Neural cell (in vitro differentiated cells): ENCODE data around the gene SETD6. TPM values are rescaled to one million over a fixed set of nuclear protein-coding genes. Genes with fewer than 3 reads are reported as not detected.

Experiments
- H2AFZ ChIP-seq: fragments of 200-600, 300-800 bp; sonication (generic), shearing (Covaris generic); 2 replicates; pipeline ENCODE4 v1.6.0; 2014; ENCODE audit warnings: low read depth, mild to moderate bottlenecking, antibody characterized with exemption, low read length, moderate library complexity
- H3F3A ChIP-seq: fragments of 200-600 bp; shearing (Covaris generic); 2 replicates; pipeline ENCODE4 v1.6.1; 2016; ENCODE audit warnings: mild to moderate bottlenecking, moderate library complexity, mixed read lengths, antibody characterized with exemption, low read length; ENCODE audit not compliant: insufficient read depth, poor library complexity, severe bottlenecking
- H3K27ac ChIP-seq: fragments of 200-600, 300-800 bp; sonication (generic), shearing (Covaris generic); 2 replicates; pipeline ENCODE4 v1.5.1; 2014; ENCODE audit warnings: mild to moderate bottlenecking, low read length, moderate library complexity
- H3K27me3 ChIP-seq: fragments of 300-800, 200-600 bp; sonication (generic), shearing (Covaris generic); 2 replicates; pipeline ENCODE4 v1.6.0; 2014; ENCODE audit warnings: mild to moderate bottlenecking, low read depth, low read length, moderate library complexity; ENCODE audit not compliant: insufficient read depth
- H3K36me3 ChIP-seq: fragments of 300-800, 200-600 bp; sonication (generic), shearing (Covaris generic); 2 replicates; pipeline ENCODE4 v1.5.1; 2014; ENCODE audit warnings: mild to moderate bottlenecking, antibody characterized with exemption, low read length, moderate library complexity; ENCODE audit not compliant: insufficient read depth
- H3K4me2 ChIP-seq: fragments of 300-800, 200-600 bp; sonication (generic), shearing (Covaris generic); 2 replicates; pipeline ENCODE4 v1.6.0; 2014; ENCODE audit warnings: mild to moderate bottlenecking, low read length
- H3K4me3 ChIP-seq: fragments of 300-800, 200-600 bp; sonication (generic), shearing (Covaris generic); 2 replicates; pipeline ENCODE4 v1.5.1; 2014; ENCODE audit warnings: mild to moderate bottlenecking, low read length, moderate library complexity
- H3K79me2 ChIP-seq: fragments of 200-600 bp; shearing (Covaris generic); replicated peaks from 2 replicates; pipeline ENCODE4 v1.6.0; 2014; ENCODE audit warnings: mild to moderate bottlenecking, low read length, moderate library complexity; ENCODE audit not compliant: insufficient read depth
- H3K9ac ChIP-seq: fragments of 300-800, 200-600 bp; sonication (generic), shearing (Covaris generic); 2 replicates; pipeline ENCODE4 v1.6.1; 2016; ENCODE audit warnings: mild to moderate bottlenecking, low read length, mixed read lengths
- H3K9me2 ChIP-seq: fragments of 200-600 bp; shearing (Covaris generic); 2 replicates; pipeline ENCODE4 v1.6.1; 2016; ENCODE audit warnings: mild to moderate bottlenecking, low read length, mixed read lengths; ENCODE audit not compliant: insufficient read depth
- H3K9me3 ChIP-seq: fragments of 200-600, 300-800 bp; sonication (generic), shearing (Covaris generic); 2 replicates; pipeline ENCODE4 v1.6.1; 2016; ENCODE audit warnings: mild to moderate bottlenecking, mixed run types, low read length, moderate library complexity, mixed read lengths
- H4K20me1 ChIP-seq: fragments of 200-600 bp; shearing (Covaris generic); 2 replicates; pipeline ENCODE4 v1.6.1; 2016; ENCODE audit warnings: mild to moderate bottlenecking, mixed run types; ENCODE audit not compliant: insufficient read depth
- CTCF ChIP-seq: fragments of 450-650 bp; IDR thresholded peaks from 2 replicates; pipeline ENCODE4 v1.5.1; 2014; ENCODE audit warnings: antibody characterized with exemption, mild to moderate bottlenecking, moderate library complexity; ENCODE audit not compliant: poor library complexity, severe bottlenecking
- EP300 ChIP-seq: fragments of 450-650 bp; conservative IDR thresholded peaks from 2 replicates; pipeline ENCODE4 v1.6.1; 2014; ENCODE audit warnings: antibody characterized with exemption, mild to moderate bottlenecking, moderate library complexity; ENCODE audit not compliant: poor library complexity, severe bottlenecking
- EZH2 ChIP-seq: fragments of 200-600, 300-800 bp; shearing (Covaris generic), sonication (generic); IDR thresholded peaks from 2 replicates; pipeline ENCODE4 v1.6.1; 2014; ENCODE audit warnings: antibody characterized with exemption, low read length, borderline replicate concordance, mild to moderate bottlenecking; ENCODE audit not compliant: insufficient read depth, poor library complexity, severe bottlenecking
- MXI1 ChIP-seq: fragments of 450-650 bp; conservative IDR thresholded peaks from 2 replicates; pipeline ENCODE4 v1.6.1; 2014; ENCODE audit warnings: antibody characterized with exemption, mild to moderate bottlenecking; ENCODE audit not compliant: poor library complexity, severe bottlenecking
- POLR2AphosphoS5 ChIP-seq: IDR thresholded peaks from 2 replicates; pipeline ENCODE4 v1.6.1; 2012
- RAD21 ChIP-seq: fragments of 450-650 bp; conservative IDR thresholded peaks from 2 replicates; pipeline ENCODE4 v1.6.1; 2014; ENCODE audit warnings: antibody characterized with exemption, mild to moderate bottlenecking, moderate library complexity
- SMC3 ChIP-seq: fragments of 450-650 bp; conservative IDR thresholded peaks from 2 replicates; pipeline ENCODE4 v1.6.1; 2014; ENCODE audit warnings: antibody characterized with exemption, mild to moderate bottlenecking, moderate library complexity; ENCODE audit not compliant: poor library complexity
- TAF1 ChIP-seq: IDR thresholded peaks from 2 replicates; pipeline ENCODE4 v1.6.1; 2012; ENCODE audit warnings: low read depth
- polyA plus RNA-seq: library from polyadenylated mRNA; depleted of rRNA; stranded (reverse); fragments of >200 nt; gene quantifications from 2 replicates; pipeline ENCODE4 v1.2.3, GENCODE V29; 2014
- TF ChIP-seq, protein P1 (sequence below): IDR thresholded peaks from 2 replicates; pipeline ENCODE4 v1.6.1; 2012; ENCODE audit warnings: borderline replicate concordance

The SETD6 gene
- polyA plus RNA-seq, 1 donor from 2014 or later = 61.2 TPM

DNA sequence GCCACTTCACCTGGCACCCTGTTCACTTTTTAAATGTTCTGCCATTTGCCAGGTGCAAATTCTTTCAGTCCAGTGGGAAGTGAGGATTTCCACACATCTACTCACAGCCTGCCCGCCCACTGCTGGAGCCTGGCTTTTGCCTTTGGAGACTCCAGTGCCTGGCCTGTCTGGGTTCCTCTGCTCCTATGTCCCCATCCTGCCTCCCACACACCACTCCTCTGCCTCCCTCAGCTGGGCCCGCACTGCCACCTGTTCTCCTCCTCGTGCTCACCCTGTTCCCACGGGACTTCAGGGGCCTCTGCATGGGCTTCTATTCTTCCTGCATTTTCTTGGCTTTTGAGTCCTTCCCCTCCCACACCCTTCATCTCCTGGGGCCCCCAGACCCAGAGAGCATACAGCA lies 23.3 kb upstream of the SETD6 start:
- Histone ChIP-seq H4K20me1 (no peaks in the 10 kb centered on the region), H3K9ac (peak overlapping the region; percentile 1), H3K36me3 (no peaks in the 10 kb centered on the region), H3K9me3 (no peaks in the 10 kb centered on the region), H3K4me2 (no peak overlapping the region), H3K27me3 (no peaks in the 10 kb centered on the region), H3F3A (peaks cover 15% of the 10 kb centered on the region), H3K9me2 (no peaks in the 10 kb centered on the region), H2AFZ (no peak overlapping the region), H3K27ac (peak overlapping the region; percentile 100), H3K4me3 (no peak overlapping the region), H3K79me2 (no peaks in the 10 kb centered on the region)
- TF ChIP-seq, protein P1, sequence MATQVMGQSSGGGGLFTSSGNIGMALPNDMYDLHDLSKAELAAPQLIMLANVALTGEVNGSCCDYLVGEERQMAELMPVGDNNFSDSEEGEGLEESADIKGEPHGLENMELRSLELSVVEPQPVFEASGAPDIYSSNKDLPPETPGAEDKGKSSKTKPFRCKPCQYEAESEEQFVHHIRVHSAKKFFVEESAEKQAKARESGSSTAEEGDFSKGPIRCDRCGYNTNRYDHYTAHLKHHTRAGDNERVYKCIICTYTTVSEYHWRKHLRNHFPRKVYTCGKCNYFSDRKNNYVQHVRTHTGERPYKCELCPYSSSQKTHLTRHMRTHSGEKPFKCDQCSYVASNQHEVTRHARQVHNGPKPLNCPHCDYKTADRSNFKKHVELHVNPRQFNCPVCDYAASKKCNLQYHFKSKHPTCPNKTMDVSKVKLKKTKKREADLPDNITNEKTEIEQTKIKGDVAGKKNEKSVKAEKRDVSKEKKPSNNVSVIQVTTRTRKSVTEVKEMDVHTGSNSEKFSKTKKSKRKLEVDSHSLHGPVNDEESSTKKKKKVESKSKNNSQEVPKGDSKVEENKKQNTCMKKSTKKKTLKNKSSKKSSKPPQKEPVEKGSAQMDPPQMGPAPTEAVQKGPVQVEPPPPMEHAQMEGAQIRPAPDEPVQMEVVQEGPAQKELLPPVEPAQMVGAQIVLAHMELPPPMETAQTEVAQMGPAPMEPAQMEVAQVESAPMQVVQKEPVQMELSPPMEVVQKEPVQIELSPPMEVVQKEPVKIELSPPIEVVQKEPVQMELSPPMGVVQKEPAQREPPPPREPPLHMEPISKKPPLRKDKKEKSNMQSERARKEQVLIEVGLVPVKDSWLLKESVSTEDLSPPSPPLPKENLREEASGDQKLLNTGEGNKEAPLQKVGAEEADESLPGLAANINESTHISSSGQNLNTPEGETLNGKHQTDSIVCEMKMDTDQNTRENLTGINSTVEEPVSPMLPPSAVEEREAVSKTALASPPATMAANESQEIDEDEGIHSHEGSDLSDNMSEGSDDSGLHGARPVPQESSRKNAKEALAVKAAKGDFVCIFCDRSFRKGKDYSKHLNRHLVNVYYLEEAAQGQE = no peak
- TF ChIP-seq EP300 = no peak
- TF ChIP-seq TAF1 = no peak
- no peak for TF ChIP-seq MXI1
- no peak for TF ChIP-seq EZH2
- no peak for TF ChIP-seq SMC3
- no peak for TF ChIP-seq RAD21
- TF ChIP-seq CTCF = no peak
- no peak for TF ChIP-seq POLR2AphosphoS5

GRCh38 chr16:58492735-58493134 lies 22.6 kb upstream of the SETD6 start:
- H3K79me2 ChIP-seq = no peaks in the 10 kb centered on the region
- no peak overlapping the region for H3K4me3 ChIP-seq
- H3K9me2 ChIP-seq = no peaks in the 10 kb centered on the region
- H3K27ac ChIP-seq = peak overlapping the region; percentile 100
- TF ChIP-seq SMC3 (no peak), EP300 (no peak), RAD21 (no peak), EZH2 (no peak)
- H3K9ac ChIP-seq = peak overlapping the region; percentile 1
- no peaks in the 10 kb centered on the region for H3K9me3 ChIP-seq
- no peaks in the 10 kb centered on the region for H3K27me3 ChIP-seq
- H3K4me2 ChIP-seq = no peak overlapping the region
- H3F3A ChIP-seq = peaks cover 22% of the 10 kb centered on the region
- H4K20me1 ChIP-seq = no peaks in the 10 kb centered on the region
- H3K36me3 ChIP-seq = no peaks in the 10 kb centered on the region
- no peak overlapping the region for H2AFZ ChIP-seq
